ENCODE measurements around the gene DNAJC11.
A peak's percentile ranks its signal among the peaks of the same experiment; 100 is the strongest.
"Not testable (repeated sequence)": the region's sequence is repeated elsewhere in the genome, so short reads cannot be mapped to it uniquely, and the experiment has no call there.

Gene DNAJC11

GRCh38 chr1:6603238-6603914 lies 98.2 kb downstream of the DNAJC11 start:
- H3K4me3 ChIP-seq (ENCODE audit: low read depth, low read length): peak overlapping the region; percentile 95
- DNase-seq (ENCODE audit: low read depth, low spot score): no peak
- no peak for TF ChIP-seq CTCF (IDR thresholded peaks at IDR 0.05; ENCODE audit: insufficient read depth, low read length, missing control alignments)
- CTCF ChIA-PET: interaction anchor here (0.6 to 2.2 kb wide), 7 partner anchors 9 to 117 kb away, joined by 3 to 15 read pairs (median 4); partner anchors contain the start of genes NOL9 and TAS1R1
- POLR2A ChIA-PET: interaction anchor here (0.9 to 3.5 kb wide), 7 partner anchors 9 to 98 kb away, joined by 3 to 17 read pairs (median 6); partner anchors contain the start of genes DNAJC11 and ZBTB48

GRCh38 chr1:6602669-6603237 lies 98.9 kb downstream of the DNAJC11 start, which contains the start of gene KLHL21:
TSS of gene KLHL21 (minus strand) at chr1:6602869. CDS start at chr1:6602817, 52 bp downstream.
- peak within 1 kb of the TSS; percentile 95 for H3K4me3 ChIP-seq (ENCODE audit: low read depth, low read length)
- POLR2A ChIA-PET: interaction anchor here (0.7 to 3.5 kb wide), 9 partner anchors 10 to 99 kb away, joined by 3 to 17 read pairs (median 6); partner anchors contain the start of genes DNAJC11, PHF13, TAS1R1 and ZBTB48
- no peak for TF ChIP-seq CTCF (IDR thresholded peaks at IDR 0.05; ENCODE audit: insufficient read depth, low read length, missing control alignments)
- DNase-seq (ENCODE audit: low read depth, low spot score): no peak
- CTCF ChIA-PET: interaction anchor here (0.6 to 1.7 kb wide), 5 partner anchors 9 to 116 kb away, joined by 3 to 8 read pairs (median 3); partner anchors contain the start of genes NOL9 and TAS1R1

- POLR2A ChIA-PET: interaction anchor here (0.7 to 3.5 kb wide), 8 partner anchors 9 to 83 kb away, joined by 3 to 17 read pairs (median 6); partner anchors contain the start of genes PHF13, TAS1R1 and ZBTB48
- DNase-seq (ENCODE audit: low read depth, low spot score): no peak
- CTCF ChIA-PET: interaction anchor here (0.7 to 1.7 kb wide), 5 partner anchors 10 to 116 kb away, joined by 3 to 8 read pairs (median 3); partner anchors contain the start of genes NOL9 and TAS1R1
- TF ChIP-seq CTCF (IDR thresholded peaks at IDR 0.05; ENCODE audit: insufficient read depth, low read length, missing control alignments): no peak
- H3K4me3 ChIP-seq (ENCODE audit: low read depth, low read length): peak overlapping the region; percentile 95
These were observed 99.5 kb downstream of the DNAJC11 start for GRCh38 chr1:6601923-6602668.

- POLR2A ChIA-PET: interaction anchor here (1.0 to 3.5 kb wide), 6 partner anchors 8 to 16 kb away, joined by 3 to 17 read pairs (median 7); partner anchors contain the start of gene PHF13
- peak; percentile 58 for DNase-seq (ENCODE audit: low read depth, low spot score)
- TF ChIP-seq CTCF (IDR thresholded peaks at IDR 0.05; ENCODE audit: insufficient read depth, low read length, missing control alignments): no peak
- CTCF ChIA-PET: interaction anchor here (0.7 to 3.5 kb wide), 11 partner anchors 9 to 115 kb away, joined by 3 to 12 read pairs (median 3); partner anchors contain the start of genes NOL9, PLEKHG5 and TAS1R1
- H3K4me3 ChIP-seq (ENCODE audit: low read depth, low read length): peak overlapping the region; percentile 95
These were observed 100.3 kb downstream of the DNAJC11 start for GRCh38 chr1:6601049-6601922.

- ChIA-PET CTCF (interaction anchor here (0.6 to 3.5 kb wide), 9 partner anchors 11 to 115 kb away, joined by 3 to 12 read pairs (median 5); partner anchors contain the start of genes NOL9, PLEKHG5 and TAS1R1), POLR2A (interaction anchor here (1.0 to 1.1 kb wide), 3 partner anchors 11 to 21 kb away, joined by 3 to 4 read pairs (median 3); partner anchors contain the start of gene ZBTB48)
- no peak for TF ChIP-seq CTCF (IDR thresholded peaks at IDR 0.05; ENCODE audit: insufficient read depth, low read length, missing control alignments)
- H3K4me3 ChIP-seq (ENCODE audit: low read depth, low read length): peak overlapping the region; percentile 95
- DNase-seq (ENCODE audit: low read depth, low spot score): no peak
These were observed 101.1 kb downstream of the DNAJC11 start for GRCh38 chr1:6600410-6601048.

GRCh38 chr1:6599991-6600390 lies 101.6 kb downstream of the DNAJC11 start:
- CTCF ChIA-PET: interaction anchor here (1.1 to 3.5 kb wide), 8 partner anchors 11 to 114 kb away, joined by 3 to 12 read pairs (median 5); partner anchors contain the start of genes NOL9, PLEKHG5 and TAS1R1
- POLR2A ChIA-PET: interaction anchor here (1.0 to 1.1 kb wide), 2 partner anchors 10 to 20 kb away, joined by 3 to 4 read pairs; partner anchors contain the start of gene ZBTB48
- H3K4me3 ChIP-seq (ENCODE audit: low read depth, low read length): peak overlapping the region; percentile 95
- not testable (repeated sequence) for DNase-seq (ENCODE audit: low read depth, low spot score)
